Stimulated activated naive CD8-positive, alpha-beta T cell treated with anti-CD3 and anti-CD28 coated beads, Interleukin-15, Interleukin-2, amounts not matched to agents 100 ng/mL and 50 ng/mL, for 24 hours (primary cell): ENCODE data around the gene AUTS2.

Experiments
- H3K27ac Mint-ChIP-seq: one replicate; pipeline ENCODE4 v1.8.0; 2021; ENCODE audit warnings: mild to moderate bottlenecking, mixed read lengths
- H3K27me3 Mint-ChIP-seq: one replicate; pipeline ENCODE4 v1.8.0; 2021; ENCODE audit warnings: mixed read lengths
- H3K36me3 Mint-ChIP-seq: one replicate; pipeline ENCODE4 v1.8.0; 2021; ENCODE audit warnings: low read depth, mixed read lengths
- H3K4me1 Mint-ChIP-seq: one replicate; pipeline ENCODE4 v1.8.0; 2021; ENCODE audit warnings: low read depth, mixed read lengths
- H3K4me3 Mint-ChIP-seq: one replicate; pipeline ENCODE4 v1.8.0; 2021; ENCODE audit warnings: mild to moderate bottlenecking, mixed read lengths
- H3K9me3 Mint-ChIP-seq: one replicate; pipeline ENCODE4 v1.8.0; 2021; ENCODE audit warnings: mixed read lengths

Gene AUTS2

DNA sequence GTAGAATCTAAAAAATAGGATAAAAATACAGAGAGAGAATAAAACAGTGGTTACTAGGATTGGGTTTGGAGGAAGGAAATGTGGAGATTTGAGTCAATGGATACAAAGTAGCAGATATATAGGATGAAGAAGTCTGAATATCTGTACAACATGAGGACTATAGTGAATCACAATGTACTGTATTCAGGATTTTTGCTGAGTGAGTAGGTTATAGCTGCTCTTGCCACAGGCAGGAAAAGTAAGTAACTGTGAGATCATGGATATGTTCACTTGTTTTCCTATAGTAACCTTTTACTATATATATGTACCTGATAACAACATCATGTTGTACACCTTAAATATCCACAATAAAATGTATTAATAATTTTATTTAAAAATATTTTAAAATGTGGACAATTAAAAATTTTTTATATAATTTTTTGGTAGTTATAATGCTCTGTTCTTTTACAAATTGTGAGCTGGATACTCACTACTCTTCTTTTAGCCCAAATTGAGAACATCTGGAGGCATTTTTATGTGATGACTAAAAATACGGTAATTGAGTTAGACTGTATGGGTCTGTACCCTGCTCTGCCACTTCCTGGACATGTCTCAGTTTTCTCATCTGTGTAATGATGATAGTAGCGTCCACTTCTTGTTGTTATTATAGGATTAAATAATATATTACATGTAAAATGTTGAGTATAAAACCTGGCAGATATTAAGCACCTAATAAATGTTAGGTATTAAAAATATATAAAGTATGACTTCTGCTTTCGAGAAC lies 439.1 kb downstream of the AUTS2 start:
- Mint-ChIP-seq H3K27ac (no peak overlapping the region), H3K36me3 (no peaks in the 10 kb centered on the region), H3K27me3 (no peaks in the 10 kb centered on the region), H3K4me1 (no peaks in the 10 kb centered on the region), H3K4me3 (no peak overlapping the region), H3K9me3 (no peaks in the 10 kb centered on the region)

DNA sequence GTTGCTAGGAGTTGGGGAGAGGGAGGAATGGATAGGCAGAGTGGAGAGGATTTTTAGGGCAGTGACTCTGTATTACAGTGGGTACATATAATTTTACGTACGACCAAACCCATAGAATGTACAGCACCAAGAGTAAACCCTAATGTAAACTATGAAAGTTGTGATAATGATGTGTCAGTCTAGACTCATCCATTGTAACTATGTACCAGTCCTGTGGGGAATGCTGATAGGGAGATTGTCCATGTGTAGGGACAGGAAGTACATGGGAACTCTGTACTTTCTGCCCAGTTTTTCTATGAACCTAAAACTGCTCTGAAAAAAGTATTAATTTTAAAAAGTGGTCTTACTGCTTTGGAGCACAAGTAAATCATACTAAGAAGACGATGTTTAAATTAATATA lies 441.8 kb downstream of the AUTS2 start:
- H3K27ac Mint-ChIP-seq = no peak overlapping the region
- H3K9me3 Mint-ChIP-seq = no peaks in the 10 kb centered on the region
- H3K27me3 Mint-ChIP-seq = no peaks in the 10 kb centered on the region
- no peaks in the 10 kb centered on the region for H3K36me3 Mint-ChIP-seq
- H3K4me1 Mint-ChIP-seq = no peaks in the 10 kb centered on the region
- no peak overlapping the region for H3K4me3 Mint-ChIP-seq

DNA sequence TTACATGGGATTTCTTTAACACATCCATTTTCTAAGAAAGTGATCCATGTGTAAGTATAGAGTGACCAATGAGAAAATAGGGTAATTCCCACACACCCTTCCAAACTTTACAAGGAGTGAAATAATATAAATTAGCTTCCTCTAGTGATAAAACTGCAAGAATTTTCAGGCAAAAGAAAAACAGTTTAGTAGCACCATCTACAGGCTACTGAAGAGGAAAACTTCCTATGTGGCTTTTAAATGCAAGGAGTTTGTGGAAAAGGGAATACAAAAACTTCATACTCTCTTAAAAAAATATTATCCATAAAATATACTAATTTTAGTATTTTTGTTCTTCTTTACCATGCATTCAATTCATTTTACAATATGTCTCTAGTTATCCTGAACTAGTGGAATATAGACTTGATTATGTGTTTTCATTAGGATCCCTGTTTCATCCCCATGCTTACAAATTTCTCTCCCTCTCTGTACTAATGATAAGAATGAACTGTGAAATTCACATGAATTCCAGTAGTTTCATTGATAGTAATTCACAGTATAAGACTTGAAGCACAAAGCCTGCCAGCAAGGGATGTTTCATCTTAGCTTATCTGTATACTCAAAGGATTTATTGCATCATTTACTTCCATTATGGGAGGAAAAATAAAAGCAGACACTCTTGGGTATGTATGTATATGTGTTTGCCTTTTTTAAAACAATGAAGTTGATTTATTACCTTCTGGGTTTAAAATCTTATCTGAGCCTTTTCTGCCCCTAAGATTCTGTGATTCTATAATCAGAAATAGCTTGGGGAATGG lies 442.9 kb downstream of the AUTS2 start:
- Mint-ChIP-seq H3K27me3 (no peaks in the 10 kb centered on the region), H3K4me1 (no peaks in the 10 kb centered on the region)

DNA sequence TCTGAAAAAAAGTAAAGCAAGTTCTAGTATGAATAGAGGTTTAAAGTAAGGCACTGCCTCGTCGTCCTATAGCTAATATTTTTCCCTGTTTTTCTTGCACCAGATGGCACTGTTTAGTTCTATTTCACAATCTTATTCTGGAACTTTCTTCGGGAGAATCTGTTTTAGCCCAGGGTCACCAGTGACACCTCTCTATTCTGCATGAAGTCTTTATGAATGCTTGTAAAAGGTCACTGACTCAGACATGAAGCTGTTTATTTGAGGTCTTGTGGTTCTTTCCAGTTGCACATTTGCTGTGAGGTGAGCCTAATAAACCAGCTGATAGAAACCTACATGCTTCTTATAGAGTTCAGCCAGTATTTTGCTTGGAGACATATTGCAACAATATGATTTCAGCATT lies 444.3 kb downstream of the AUTS2 start:
- Mint-ChIP-seq H3K4me1 (no peaks in the 10 kb centered on the region), H3K4me3 (no peak overlapping the region), H3K36me3 (no peaks in the 10 kb centered on the region), H3K9me3 (no peaks in the 10 kb centered on the region), H3K27ac (no peak overlapping the region), H3K27me3 (no peaks in the 10 kb centered on the region)

More for the DNA sequence above, 442.9 kb downstream of the AUTS2 start:
- H3K9me3 Mint-ChIP-seq = no peaks in the 10 kb centered on the region
- H3K4me3 Mint-ChIP-seq = no peak overlapping the region
- no peak overlapping the region for H3K27ac Mint-ChIP-seq
- no peaks in the 10 kb centered on the region for H3K36me3 Mint-ChIP-seq

DNA sequence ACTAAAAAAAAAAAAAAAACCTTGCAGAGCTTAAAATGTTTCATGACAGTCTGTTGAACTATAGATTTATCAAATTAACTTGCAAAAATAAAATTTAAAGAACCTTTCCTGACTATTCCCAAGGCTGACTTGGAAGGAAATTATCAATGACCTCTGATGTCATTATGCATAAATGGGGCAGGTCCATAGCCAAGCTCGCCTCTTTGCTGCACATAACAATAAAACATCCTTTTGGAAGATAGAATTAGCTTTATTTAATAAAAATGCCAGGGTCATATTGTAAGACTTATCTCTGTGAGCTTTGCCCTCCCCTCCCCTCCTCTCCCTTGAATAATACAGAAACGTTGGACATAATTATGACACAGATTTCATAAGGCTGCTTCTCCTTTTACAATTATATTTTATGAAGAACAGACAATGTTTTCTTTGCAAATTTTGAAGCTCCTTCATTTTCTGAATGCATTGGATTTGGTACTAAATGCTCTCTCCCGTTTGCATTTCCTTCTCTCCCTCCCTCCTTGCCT lies 444.8 kb downstream of the AUTS2 start:
- no peaks in the 10 kb centered on the region for H3K9me3 Mint-ChIP-seq
- no peaks in the 10 kb centered on the region for H3K36me3 Mint-ChIP-seq
- no peaks in the 10 kb centered on the region for H3K4me1 Mint-ChIP-seq
- H3K27ac Mint-ChIP-seq = no peak overlapping the region
- H3K4me3 Mint-ChIP-seq = no peak overlapping the region
- no peaks in the 10 kb centered on the region for H3K27me3 Mint-ChIP-seq

DNA sequence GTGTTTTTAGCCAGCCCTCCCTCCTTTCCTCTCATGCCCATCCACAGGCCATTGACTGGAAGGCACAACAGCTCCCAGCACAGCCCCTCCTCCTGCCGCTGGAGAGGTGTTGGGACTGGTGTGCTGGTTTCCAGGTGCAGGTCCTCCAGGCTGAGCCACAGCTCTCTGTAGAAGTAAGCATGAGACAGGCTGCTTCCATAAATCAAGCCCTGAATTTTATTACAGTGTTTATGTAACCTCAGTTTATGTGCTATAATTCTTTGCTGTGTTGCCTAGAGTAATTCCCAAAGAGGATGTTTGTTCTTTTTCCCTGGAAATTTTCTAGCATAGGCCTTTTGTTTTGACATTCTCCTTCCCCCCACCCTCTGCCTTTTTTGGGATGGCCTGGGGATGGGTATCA lies 445.8 kb downstream of the AUTS2 start:
- no peaks in the 10 kb centered on the region for H3K9me3 Mint-ChIP-seq
- H3K4me1 Mint-ChIP-seq = no peaks in the 10 kb centered on the region
- no peak overlapping the region for H3K27ac Mint-ChIP-seq
- H3K36me3 Mint-ChIP-seq = no peaks in the 10 kb centered on the region
- no peaks in the 10 kb centered on the region for H3K27me3 Mint-ChIP-seq
- no peak overlapping the region for H3K4me3 Mint-ChIP-seq

DNA sequence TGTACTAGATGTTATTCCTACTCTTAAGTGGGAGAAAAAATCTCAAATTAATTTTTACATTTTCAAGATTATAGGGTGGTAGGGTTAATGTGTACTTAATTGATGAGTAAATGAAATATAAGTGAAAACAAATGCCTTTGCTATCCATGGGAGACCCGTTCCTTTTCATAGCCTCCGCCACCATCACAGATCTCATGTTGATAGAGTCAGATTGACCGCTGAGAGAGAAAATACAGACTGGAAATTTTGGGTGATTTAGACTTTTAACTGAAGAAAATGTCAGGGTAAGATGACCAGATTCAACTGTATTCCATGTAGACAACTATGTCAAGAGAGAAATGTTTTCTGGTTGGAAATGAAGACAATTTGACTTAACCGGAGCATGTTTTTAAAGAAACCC lies 446.2 kb downstream of the AUTS2 start:
- Mint-ChIP-seq H3K4me1 (no peaks in the 10 kb centered on the region), H3K4me3 (no peak overlapping the region), H3K36me3 (no peaks in the 10 kb centered on the region), H3K27me3 (no peaks in the 10 kb centered on the region), H3K27ac (no peak overlapping the region), H3K9me3 (no peaks in the 10 kb centered on the region)

DNA sequence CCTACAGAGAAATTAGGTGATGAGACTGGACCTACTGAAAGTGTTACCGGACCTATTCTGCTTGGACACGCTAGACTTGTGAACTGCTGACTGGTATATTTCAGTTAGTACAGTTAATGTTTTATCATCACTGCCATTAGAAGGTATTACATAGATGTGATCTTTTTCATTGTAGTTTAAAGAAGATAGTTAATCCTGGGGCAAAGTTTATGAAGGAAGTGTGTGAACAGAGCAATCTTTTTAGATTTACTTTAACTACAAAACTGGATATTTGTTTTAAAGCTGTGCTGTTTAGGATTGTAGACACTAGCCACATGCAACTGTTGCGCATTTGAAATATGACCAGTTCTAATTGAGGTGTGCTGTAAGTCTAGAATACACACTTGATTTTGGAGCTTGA lies 446.7 kb downstream of the AUTS2 start:
- Mint-ChIP-seq H3K9me3 (no peaks in the 10 kb centered on the region), H3K27ac (no peak overlapping the region), H3K4me3 (no peak overlapping the region), H3K36me3 (no peaks in the 10 kb centered on the region), H3K27me3 (no peaks in the 10 kb centered on the region), H3K4me1 (no peaks in the 10 kb centered on the region)

DNA sequence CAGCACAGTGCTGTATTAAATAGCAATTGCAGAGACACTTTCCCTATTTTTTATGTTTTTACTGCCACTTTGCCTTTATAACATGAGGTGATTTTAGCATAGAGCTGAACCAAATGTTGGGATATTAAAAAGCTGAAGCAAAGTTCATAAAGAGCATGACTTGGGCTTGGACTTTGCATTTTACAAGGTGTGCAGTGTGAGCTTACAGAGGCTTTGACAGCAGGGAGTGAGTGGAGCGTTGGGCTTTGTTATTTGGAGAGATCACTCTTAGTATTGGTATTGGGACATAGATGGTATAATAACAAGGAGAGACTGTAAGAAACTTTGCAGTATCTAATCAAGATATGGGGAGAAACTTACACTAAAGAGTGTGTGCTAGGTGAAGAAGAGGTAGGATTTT lies 449.1 kb downstream of the AUTS2 start:
- H3K36me3 Mint-ChIP-seq = no peaks in the 10 kb centered on the region
- H3K9me3 Mint-ChIP-seq = no peaks in the 10 kb centered on the region
- no peak overlapping the region for H3K4me3 Mint-ChIP-seq
- no peaks in the 10 kb centered on the region for H3K27me3 Mint-ChIP-seq
- H3K4me1 Mint-ChIP-seq = no peaks in the 10 kb centered on the region
- H3K27ac Mint-ChIP-seq = no peak overlapping the region

DNA sequence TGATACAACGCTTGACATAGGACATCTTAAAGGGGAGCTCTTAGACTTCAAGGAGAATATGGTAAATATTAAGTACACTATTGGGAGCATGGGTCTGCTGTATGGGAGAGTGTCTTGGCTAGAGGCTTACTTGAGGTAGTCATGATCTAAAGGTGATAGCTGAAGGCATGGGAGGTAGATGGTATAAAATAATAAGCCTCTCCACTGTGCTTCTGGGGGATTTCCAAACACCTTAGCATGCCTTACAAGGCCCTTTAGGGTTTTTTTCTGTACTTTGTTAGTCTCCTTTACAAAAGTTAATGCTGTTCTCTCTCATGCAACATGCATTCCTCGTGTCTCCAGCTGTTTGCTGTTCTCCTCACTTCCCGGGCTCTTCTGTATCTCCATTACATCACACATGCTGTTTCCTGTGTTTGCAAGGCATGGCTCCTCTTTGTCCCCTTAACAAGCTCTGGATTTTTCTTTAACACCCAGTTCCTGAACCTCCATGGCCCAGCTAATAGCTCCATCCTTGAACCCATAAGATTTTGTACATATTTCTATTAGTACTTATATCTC lies 449.7 kb downstream of the AUTS2 start:
- no peak overlapping the region for H3K4me3 Mint-ChIP-seq
- no peaks in the 10 kb centered on the region for H3K36me3 Mint-ChIP-seq
- H3K27ac Mint-ChIP-seq = no peak overlapping the region
- H3K9me3 Mint-ChIP-seq = no peaks in the 10 kb centered on the region
- H3K27me3 Mint-ChIP-seq = no peaks in the 10 kb centered on the region
- no peaks in the 10 kb centered on the region for H3K4me1 Mint-ChIP-seq

DNA sequence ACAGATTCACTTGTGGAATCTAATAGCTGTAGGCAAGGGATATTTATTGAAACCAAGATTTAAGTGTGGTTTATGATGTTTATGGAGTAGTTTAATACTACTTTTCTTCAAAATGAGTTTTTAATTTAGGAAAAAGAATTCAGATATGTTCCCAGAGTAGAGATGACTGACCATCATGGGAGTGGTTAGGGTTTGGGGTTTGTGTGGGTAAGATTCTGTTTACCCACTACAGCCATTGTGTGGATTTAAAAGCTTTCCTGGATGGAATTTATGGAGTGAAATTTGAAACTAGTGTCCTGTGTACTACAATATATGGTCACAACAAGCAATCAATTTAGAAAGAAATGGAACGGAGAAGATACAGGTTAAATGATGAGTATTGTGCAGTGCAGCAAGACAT lies 453.5 kb downstream of the AUTS2 start:
- no peak overlapping the region for H3K27ac Mint-ChIP-seq
- H3K36me3 Mint-ChIP-seq = no peaks in the 10 kb centered on the region
- H3K9me3 Mint-ChIP-seq = no peaks in the 10 kb centered on the region
- no peaks in the 10 kb centered on the region for H3K27me3 Mint-ChIP-seq
- H3K4me1 Mint-ChIP-seq = no peaks in the 10 kb centered on the region
- H3K4me3 Mint-ChIP-seq = no peak overlapping the region

DNA sequence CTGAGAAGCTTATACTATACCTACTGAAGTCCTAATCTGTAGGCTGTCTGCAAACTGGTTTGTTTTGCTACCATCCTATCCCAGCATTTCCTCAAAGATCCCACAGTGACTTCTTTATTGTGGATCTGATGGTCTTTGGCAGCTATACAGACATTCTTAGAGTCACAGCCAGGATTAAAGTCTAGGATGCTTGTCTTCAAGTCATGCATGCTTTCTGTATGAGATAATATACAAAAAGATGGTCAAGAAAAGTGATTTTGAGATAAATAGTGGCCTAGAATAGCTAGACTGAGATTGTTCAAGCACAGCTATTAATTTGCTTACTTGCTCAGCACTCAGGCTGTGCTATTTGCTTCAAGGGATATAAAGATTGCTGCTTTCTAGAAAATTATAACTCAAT lies 454.4 kb downstream of the AUTS2 start:
- Mint-ChIP-seq H3K27me3 (no peaks in the 10 kb centered on the region), H3K27ac (no peak overlapping the region), H3K9me3 (no peaks in the 10 kb centered on the region), H3K4me1 (no peaks in the 10 kb centered on the region), H3K4me3 (no peak overlapping the region), H3K36me3 (no peaks in the 10 kb centered on the region)

DNA sequence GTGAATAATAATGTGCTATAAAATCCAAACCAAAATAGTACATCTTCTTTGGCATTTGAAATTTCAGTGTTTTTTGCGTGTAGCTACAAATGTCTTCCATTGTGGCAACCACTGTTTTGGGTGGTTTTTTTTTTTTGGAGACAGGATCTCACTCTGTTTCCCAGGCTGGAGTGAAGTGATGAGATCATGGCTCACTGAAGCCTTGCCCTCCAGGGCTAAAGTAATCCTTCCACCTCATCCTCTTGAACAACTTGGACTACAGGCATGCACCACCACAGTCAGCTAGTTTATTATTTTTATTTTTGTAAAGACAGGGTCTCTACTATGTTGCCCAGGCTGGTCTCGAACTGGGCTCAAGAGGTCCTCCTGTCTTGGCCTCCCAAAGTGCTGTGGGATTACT lies 455.1 kb downstream of the AUTS2 start:
- Mint-ChIP-seq H3K9me3 (no peaks in the 10 kb centered on the region), H3K36me3 (no peaks in the 10 kb centered on the region), H3K27ac (no peak overlapping the region), H3K4me3 (no peak overlapping the region), H3K27me3 (no peaks in the 10 kb centered on the region), H3K4me1 (no peaks in the 10 kb centered on the region)

DNA sequence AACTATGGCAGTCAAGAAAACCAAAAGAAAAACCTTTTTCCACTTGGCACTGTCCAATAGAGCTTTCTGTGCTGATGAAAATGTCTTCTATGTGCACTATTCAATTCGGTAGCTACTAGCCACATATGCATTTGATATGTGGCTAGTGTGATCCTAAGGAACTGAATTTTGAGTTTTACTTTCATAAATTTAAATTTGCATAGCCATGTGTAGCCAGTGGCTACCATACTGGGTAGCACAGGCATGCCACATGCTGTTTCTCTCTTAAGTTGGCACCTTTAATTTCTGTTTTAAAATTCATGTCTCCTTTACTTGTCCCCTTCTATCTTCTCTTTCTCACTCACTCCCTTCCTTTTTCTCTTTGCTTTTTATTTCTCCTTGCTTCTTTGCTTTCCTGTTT lies 455.7 kb downstream of the AUTS2 start:
- Mint-ChIP-seq H3K4me1 (no peaks in the 10 kb centered on the region), H3K27me3 (no peaks in the 10 kb centered on the region), H3K4me3 (no peak overlapping the region), H3K9me3 (no peaks in the 10 kb centered on the region), H3K36me3 (no peaks in the 10 kb centered on the region), H3K27ac (no peak overlapping the region)

DNA sequence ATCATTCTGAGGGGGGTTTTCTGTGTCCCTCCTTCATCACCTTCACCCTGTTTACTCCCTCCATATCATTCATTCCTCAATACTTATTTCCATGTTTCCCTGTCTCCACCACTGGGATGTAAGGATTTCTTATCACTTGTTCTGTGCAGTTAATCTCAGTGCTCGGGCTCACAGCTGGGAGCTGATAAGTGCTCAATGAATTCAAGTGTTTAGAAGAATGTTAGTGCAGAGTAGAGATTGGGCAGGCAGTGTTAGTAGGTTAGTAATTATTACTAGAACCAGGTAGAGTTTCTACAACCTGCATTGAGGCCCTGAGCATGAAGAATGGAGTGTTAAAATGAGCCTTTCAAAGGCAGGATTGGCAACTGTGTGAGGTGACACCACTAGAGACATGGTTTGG lies 458.1 kb downstream of the AUTS2 start:
- no peak overlapping the region for H3K27ac Mint-ChIP-seq
- H3K4me1 Mint-ChIP-seq = no peaks in the 10 kb centered on the region
- no peaks in the 10 kb centered on the region for H3K36me3 Mint-ChIP-seq
- no peaks in the 10 kb centered on the region for H3K27me3 Mint-ChIP-seq
- no peaks in the 10 kb centered on the region for H3K9me3 Mint-ChIP-seq
- H3K4me3 Mint-ChIP-seq = no peak overlapping the region
